Heart right ventricle (tissue), 16 donors: ENCODE measurements around the gene USP4. TPM values are rescaled to one million over a fixed set of nuclear protein-coding genes. Genes with fewer than 3 reads are reported as not detected.
A peak's percentile ranks its signal among the peaks of the same experiment; 100 is the strongest.
"Not testable (repeated sequence)": the region's sequence is repeated elsewhere in the genome, so short reads cannot be mapped to it uniquely, and the experiment has no call there.

Experiments used
- ATAC-seq, 8 donors: fragments of 200-7000 bp; cut with Tn5 transposase; one replicate each; pipeline ENCODE4 v1.9.1; 2020; ENCODE audit warnings: mild to moderate bottlenecking in 8 of 8, moderate library complexity in 8 of 8, moderate number of reproducible peaks in 1 of 8
- DNase-seq, 2 donors: peaks; one replicate each; pipeline ENCODE4 v3.0.0-alpha.2; 2020
- H3K27ac ChIP-seq, 10 donors: fragments of 200-600 bp; sonication (generic) in 2 of 10; one replicate each; pipeline versions ENCODE4 v1.5.0 to v1.8.0; 2020 to 2022; ENCODE audit warnings: mild to moderate bottlenecking in 3 of 10
- H3K27me3 ChIP-seq, 7 donors: fragments of 200-600 bp; one replicate each; pipeline ENCODE4 v1.8.0; 2021 to 2022; ENCODE audit warnings: mild to moderate bottlenecking in 2 of 7
- H3K36me3 ChIP-seq, 9 donors: fragments of 200-600 bp; sonication (generic) in 1 of 9; one replicate each; pipeline versions ENCODE4 v1.5.0 to v1.8.0; 2020 to 2022; ENCODE audit warnings: mild to moderate bottlenecking in 2 of 9
- H3K4me1 ChIP-seq, 9 donors: fragments of 200-600 bp; sonication (generic) in 1 of 9; one replicate each; pipeline versions ENCODE4 v1.5.0 to v1.8.0; 2020 to 2022; ENCODE audit warnings: mild to moderate bottlenecking in 4 of 9
- H3K4me3 ChIP-seq, 10 donors: fragments of 200-600 bp; sonication (generic) in 2 of 10; one replicate each; pipeline versions ENCODE4 v1.5.0 to v1.8.0; 2020 to 2022; ENCODE audit warnings: mild to moderate bottlenecking in 7 of 10, moderate library complexity in 2 of 10
- H3K9me3 ChIP-seq, 11 donors: fragments of 200-600 bp in 10 of 11; sonication (generic) in 2 of 11; one replicate each; pipeline versions ENCODE4 v1.5.0 to v1.8.0; 2013 to 2022; ENCODE audit warnings: mild to moderate bottlenecking in 2 of 11, control low read depth in 1 of 11, moderate library complexity in 1 of 11
- WGBS, 2 donors: extraction: QIAGEN DNeasy Blood & Tissue Kit; methylation state at CpG; one replicate each; pipeline ENCODE4 v1.1.7; 2013; ENCODE audit warnings: inconsistent platforms in 1 of 2; 5-methylcytosine and 5-hydroxymethylcytosine counted together
- intact Hi-C, 10 donors: fragments of 100-400 bp; cut with DNase I; formaldehyde crosslinking; loops; one replicate each; pipeline versions ENCODE4 v1.11.1 to v1.14.2; 2022
- polyA plus RNA-seq, 2 donors: library from polyadenylated mRNA; stranded (reverse); fragments of 200-250 nt; gene quantifications; one replicate each; pipeline ENCODE4 v1.2.3, GENCODE V29; 2013
- total RNA-seq, 10 donors: library from RNA; stranded (reverse); fragmentation: NEBNext Ultra II Directional in 3 of 10; extraction: Animal tissue kit (Norgen Biotek cat#: 25700) in 3 of 10; gene quantifications; one replicate each; pipeline versions ENCODE4 v1.2.1 to v1.2.4, GENCODE V29; 2021 to 2023
- TF ChIP-seq, protein P1 (sequence below), 9 donors: fragments of 200-600 bp; sonication (generic) in 2 of 9; IDR thresholded peaks; one replicate each; pipeline versions ENCODE4 v1.5.0 to v1.8.0; 2021 to 2022; ENCODE audit warnings: antibody characterized with exemption in 9 of 9, mild to moderate bottlenecking in 5 of 9, moderate library complexity in 1 of 9
- donor health status: Arrhythmogenic right ventricular cardiomyopathy.
- donor health status: ischemic (EF 13 %, LVEDD 7.1; RV severe dilation, severe dysfunction).
- donor health status: healthy with polysubstance abuse.
- donor health status: DM: no; HTN: yes; CAD: no.
- donor health status: DM: no; HTN: no; CAD: no.
- donor health status: ischemic (EF 25% LVEDD 6.9; RV normal size, moderate dysfunction).
- donor health status: ischemic (EF 25% LVEDD 5.7; RV mildly dilated, moderate dysfunction).
- donor health status: healthy.
- donor health status: DM: yes; HTN: yes; CAD: no.
- donor health status: Ischemic cardiomyopathy.
- donor health status: ischemic (EF 35%, LVEDD 5.7; RV mildly dilated, moderate dysfunction).
- donor health status: nonischemic (EF 11% LVEDD 7.7; RV severe dilation, severe dysfunction).
- donor health status: DM: yes; HTN: yes; CAD: no.
- donor health status: PGD.
- donor health status: ischemic (EF 29% LVEDD 5.4; RV normal size, mild dysfunction).
- donor health status: nonischemic (EF 23%, LVEDD 6.1; RV moderate dilation, normal function).

USP4 gene
- total and polyA plus RNA-seq, 12 donors = 19.9 to 52.4 (median 43.5) TPM

DNA sequence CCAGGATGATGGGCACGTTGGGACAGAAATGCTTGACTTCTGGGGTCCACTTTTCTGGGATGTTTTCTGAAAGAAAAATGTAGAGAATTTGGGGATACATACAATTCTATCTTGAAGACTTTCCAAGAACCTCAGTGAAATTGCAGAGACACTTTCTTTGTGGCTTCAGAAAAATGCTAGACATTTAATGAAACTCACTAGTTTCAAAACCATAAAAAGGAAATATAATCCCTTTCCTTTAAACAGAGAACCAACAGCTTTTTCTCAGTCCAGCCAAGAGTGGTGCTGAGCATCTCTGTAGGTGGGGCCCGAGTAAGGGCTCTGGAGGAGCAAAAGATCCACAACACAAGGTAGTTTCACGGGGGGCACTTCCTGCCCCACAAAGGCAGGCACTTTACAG is 22.7 kb upstream of the USP4 start:
- no peak overlapping the region for H3K27ac ChIP-seq
- no peak for ATAC-seq
- intact Hi-C loops = loop anchor here in 1 of 10 donors (5.0 kb wide), 1 partner anchor 40 kb away; no protein-coding TSS in a partner anchor
- H3K4me3 ChIP-seq = no peak overlapping the region
- no peak for DNase-seq
- TF ChIP-seq, protein P1, sequence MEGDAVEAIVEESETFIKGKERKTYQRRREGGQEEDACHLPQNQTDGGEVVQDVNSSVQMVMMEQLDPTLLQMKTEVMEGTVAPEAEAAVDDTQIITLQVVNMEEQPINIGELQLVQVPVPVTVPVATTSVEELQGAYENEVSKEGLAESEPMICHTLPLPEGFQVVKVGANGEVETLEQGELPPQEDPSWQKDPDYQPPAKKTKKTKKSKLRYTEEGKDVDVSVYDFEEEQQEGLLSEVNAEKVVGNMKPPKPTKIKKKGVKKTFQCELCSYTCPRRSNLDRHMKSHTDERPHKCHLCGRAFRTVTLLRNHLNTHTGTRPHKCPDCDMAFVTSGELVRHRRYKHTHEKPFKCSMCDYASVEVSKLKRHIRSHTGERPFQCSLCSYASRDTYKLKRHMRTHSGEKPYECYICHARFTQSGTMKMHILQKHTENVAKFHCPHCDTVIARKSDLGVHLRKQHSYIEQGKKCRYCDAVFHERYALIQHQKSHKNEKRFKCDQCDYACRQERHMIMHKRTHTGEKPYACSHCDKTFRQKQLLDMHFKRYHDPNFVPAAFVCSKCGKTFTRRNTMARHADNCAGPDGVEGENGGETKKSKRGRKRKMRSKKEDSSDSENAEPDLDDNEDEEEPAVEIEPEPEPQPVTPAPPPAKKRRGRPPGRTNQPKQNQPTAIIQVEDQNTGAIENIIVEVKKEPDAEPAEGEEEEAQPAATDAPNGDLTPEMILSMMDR (IDR thresholded peaks at IDR 0.05) = no peak
- H3K4me1 ChIP-seq = peaks cover 6 to 23% (median 16%) of the 10 kb centered on the region in 9 donors
- no peaks in the 10 kb centered on the region for H3K27me3 ChIP-seq
- H3K9me3 ChIP-seq = no peaks in the 10 kb centered on the region
- WGBS, 2 donors = 82 to 88% methylated on average over 3 of the region's 3 CpGs
- peaks cover 0 to 91% (median 68%) of the 10 kb centered on the region in 9 donors for H3K36me3 ChIP-seq

DNA sequence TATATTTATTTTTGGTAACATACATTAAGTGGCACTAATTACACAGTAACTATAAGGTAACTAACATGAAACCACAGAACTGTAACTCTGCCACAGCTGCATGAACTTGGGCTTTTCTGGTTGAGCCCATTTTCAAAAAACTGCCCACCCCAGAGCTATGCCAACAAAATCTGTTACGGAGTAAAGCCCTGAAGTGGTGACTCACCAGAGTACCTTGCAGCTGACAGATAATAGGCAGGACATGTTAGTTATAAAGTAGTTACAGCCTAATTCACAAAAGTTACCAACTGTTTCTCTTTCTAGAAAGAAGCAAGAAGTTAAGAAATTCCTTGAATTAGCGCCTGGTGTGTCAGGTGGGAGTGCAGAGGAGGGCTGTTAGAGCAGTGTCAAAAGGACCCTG is 19.8 kb upstream of the USP4 start:
- DNase-seq (no peak), ATAC-seq (no peak)
- 85% methylated on average over 2 of the region's 2 CpGs for WGBS, 2 donors
- Histone ChIP-seq H3K4me1 (peaks cover 6 to 48% (median 40%) of the 10 kb centered on the region in 9 donors), H3K27me3 (no peaks in the 10 kb centered on the region), H3K9me3 (no peaks in the 10 kb centered on the region), H3K4me3 (peak overlapping the region in 1 of 10 donors; percentile 72), H3K36me3 (peaks cover 0 to 84% (median 48%) of the 10 kb centered on the region in 9 donors), H3K27ac (peak overlapping the region in 6 of 10 donors; percentile 91 to 96 (median 93))
- intact Hi-C loops = loop anchor here in 6 of 10 donors (2.0 to 5.0 kb wide), 5 partner anchors 19 to 53 kb away; partner anchors contain the start of genes RHOA (in 5 of the 6), TCTA (in 4 of the 6) and USP4 (in 1 of the 6)
- TF ChIP-seq, protein P1 (IDR thresholded peaks at IDR 0.05) = no peak

GRCh38 chr3:49358884-49359225 is 19.0 kb upstream of the USP4 start:
- no peaks in the 10 kb centered on the region for H3K27me3 ChIP-seq
- H3K27ac ChIP-seq = peak overlapping the region; percentile 74 to 96 (median 92)
- H3K36me3 ChIP-seq = peaks cover 0 to 78% (median 41%) of the 10 kb centered on the region in 9 donors
- TF ChIP-seq, protein P1 (IDR thresholded peaks at IDR 0.05) = no peak
- DNase-seq = no peak
- H3K4me1 ChIP-seq = peaks cover 6 to 48% (median 40%) of the 10 kb centered on the region in 9 donors
- ATAC-seq = peak in 7 of 8 donors; percentile 2 to 43 (median 20)
- H3K4me3 ChIP-seq = peak overlapping the region in 9 of 10 donors; percentile 60 to 91 (median 81)
- H3K9me3 ChIP-seq = no peaks in the 10 kb centered on the region
- intact Hi-C loops = loop anchor here in 6 of 10 donors (2.0 to 5.0 kb wide), 4 partner anchors 18 to 53 kb away; partner anchors contain the start of genes RHOA (in 5 of the 6), TCTA (in 4 of the 6) and USP4 (in 1 of the 6)
- WGBS, 2 donors = 26 to 37% methylated on average over 3 of the region's 3 CpGs

DNA sequence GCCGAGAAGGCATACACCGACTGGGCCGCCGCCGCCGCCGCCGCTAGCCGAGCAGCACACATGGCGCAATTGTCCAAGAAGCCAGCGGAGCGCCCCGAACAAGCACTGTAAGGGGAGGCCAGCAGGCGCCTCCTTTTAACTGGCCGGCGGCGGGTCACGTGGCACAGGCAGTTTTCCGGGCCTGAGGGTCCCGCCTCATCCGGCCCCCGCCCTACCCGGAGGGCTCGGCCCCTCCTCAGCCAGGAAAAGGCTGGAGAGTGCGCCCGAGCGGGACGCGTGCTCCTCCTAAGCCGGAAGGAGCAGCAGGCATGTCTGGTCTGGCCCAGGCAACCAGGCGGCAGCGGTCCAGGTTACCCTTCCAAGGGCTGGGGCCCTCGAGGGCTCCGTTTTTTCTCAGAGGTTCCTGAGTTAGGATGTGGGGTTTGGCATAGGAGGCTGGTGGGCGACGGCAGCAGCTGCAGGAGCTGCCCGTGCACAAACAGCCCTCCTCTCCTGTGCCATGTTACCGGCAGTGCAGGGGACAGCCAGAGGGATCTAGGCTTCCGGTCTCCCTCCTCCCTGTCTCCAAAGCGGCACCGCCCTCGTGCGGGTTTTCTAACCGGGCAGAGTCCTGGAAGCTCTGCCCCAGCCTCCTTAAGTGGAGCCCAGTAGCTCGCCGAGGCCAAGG is 18.5 kb upstream of the USP4 start, which contains the start of gene GPX1:
GPX1 (minus strand) TSS at position 137 of the 667 bp plus-strand sequence; CDS start at position 62, 75 bp downstream.
- ATAC-seq (peak; percentile 95 to 97 (median 97)), DNase-seq (peak; percentile 96)
- TF ChIP-seq, protein P1 (IDR thresholded peaks at IDR 0.05) = no peak
- peak within 1 kb of the TSS; percentile 60 to 92 (median 81) for H3K4me3 ChIP-seq
- H3K36me3 ChIP-seq = peaks cover 0 to 73% (median 38%) of the 10 kb centered on the region in 9 donors
- no peaks in the 10 kb centered on the region for H3K27me3 ChIP-seq
- intact Hi-C loops = loop anchor here in 6 of 10 donors (2.0 to 5.0 kb wide), 4 partner anchors 18 to 54 kb away; partner anchors contain the start of genes RHOA (in 5 of the 6), TCTA (in 4 of the 6) and USP4 (in 1 of the 6)
- peaks cover 6 to 53% (median 40%) of the 10 kb centered on the region in 9 donors for H3K4me1 ChIP-seq
- 1 to 2% methylated on average over 43 to 45 of the region's 46 CpGs for WGBS, 2 donors
- no peaks in the 10 kb centered on the region for H3K9me3 ChIP-seq
- H3K27ac ChIP-seq = peak within 1 kb of the TSS; percentile 74 to 96 (median 92)

- WGBS, 2 donors = 7 to 12% methylated on average over 55 to 63 of the region's 63 CpGs
- Histone ChIP-seq H3K4me3 (peak overlapping the region; percentile 60 to 92 (median 81)), H3K4me1 (peaks cover 6 to 60% (median 40%) of the 10 kb centered on the region in 9 donors), H3K36me3 (peaks cover 0 to 66% (median 32%) of the 10 kb centered on the region in 9 donors), H3K27ac (peak overlapping the region; percentile 74 to 96 (median 92))
- ATAC-seq (peak; percentile 21 to 72 (median 38)), DNase-seq (peak; percentile 44 to 56)
- not testable (repeated sequence) for H3K27me3 ChIP-seq, H3K9me3 ChIP-seq
- intact Hi-C loops = loop anchor here in 6 of 10 donors (2.0 to 5.0 kb wide), 4 partner anchors 17 to 55 kb away; partner anchors contain the start of genes RHOA (in 5 of the 6), TCTA (in 4 of the 6) and USP4 (in 1 of the 6)
Observed at GRCh38 chr3:49357443-49358216, 17.8 kb upstream of the USP4 start.

- not testable (repeated sequence) for DNase-seq, H3K27me3 ChIP-seq, H3K9me3 ChIP-seq
- peak overlapping the region; percentile 74 to 96 (median 92) for H3K27ac ChIP-seq
- ATAC-seq = peak in 1 of 8 donors; percentile 1
- peaks cover 6 to 66% (median 40%) of the 10 kb centered on the region in 9 donors for H3K4me1 ChIP-seq
- WGBS, 2 donors = 35 to 37% methylated on average over 8 to 10 of the region's 10 CpGs
- peak overlapping the region; percentile 60 to 92 (median 81) for H3K4me3 ChIP-seq
- peaks cover 0 to 60% (median 26%) of the 10 kb centered on the region in 9 donors for H3K36me3 ChIP-seq
- intact Hi-C loops = loop anchor here in 5 of 10 donors (5.0 kb wide), 2 partner anchors 50 to 55 kb away; partner anchors contain the start of genes RHOA (in 4 of the 5) and TCTA (in 4 of the 5)
Observed at GRCh38 chr3:49357095-49357442, 17.2 kb upstream of the USP4 start.
